Activated CD8-positive, alpha-beta T cell treated with anti-CD3 and anti-CD28 coated beads for 36 hours (primary cell): Measurements from ENCODE around the gene YIPF5. TPM values are rescaled to one million over a fixed set of nuclear protein-coding genes. Genes with fewer than 3 reads are reported as not detected.

ENCODE experiments used
- ATAC-seq: fragments of 200-7000 bp; cut with Tn5 transposase; one replicate; pipeline ENCODE4 v1.10.0; 2021; ENCODE audit warnings: mild to moderate bottlenecking, moderate library complexity
- CTCF ChIA-PET: fragments of 350-600 bp; sonication (Branson Sonifier 250); formaldehyde crosslinking; loops from one replicate; lab custom pipeline; 2021; ENCODE audit warnings: antibody characterized with exemption; lab: Charles Lee
- POLR2A ChIA-PET: fragments of 350-600 bp; sonication (Branson Sonifier 250); formaldehyde crosslinking; loops from one replicate; lab custom pipeline; 2021; ENCODE audit warnings: antibody characterized with exemption; lab: Charles Lee
- DNase-seq: peaks from one replicate; pipeline ENCODE4 v3.0.0-alpha.2; 2020
- H3K27ac Mint-ChIP-seq: one replicate; pipeline ENCODE4 v1.8.0; 2021; ENCODE audit warnings: mild to moderate bottlenecking, mixed read lengths
- H3K27me3 Mint-ChIP-seq: one replicate; pipeline ENCODE4 v1.8.0; 2021; ENCODE audit warnings: mixed read lengths
- H3K36me3 Mint-ChIP-seq: one replicate; pipeline ENCODE4 v1.8.0; 2021; ENCODE audit warnings: low read depth, mixed read lengths
- H3K4me1 Mint-ChIP-seq: one replicate; pipeline ENCODE4 v1.8.0; 2021; ENCODE audit warnings: low read depth, mixed read lengths
- H3K4me3 Mint-ChIP-seq: one replicate; pipeline ENCODE4 v1.8.0; 2021; ENCODE audit warnings: mild to moderate bottlenecking, moderate library complexity, mixed read lengths
- H3K9me3 Mint-ChIP-seq: one replicate; pipeline ENCODE4 v1.8.0; 2021; ENCODE audit warnings: mixed read lengths
- intact Hi-C: fragments of 100-400 bp; cut with micrococcal nuclease; formaldehyde crosslinking; loops from one replicate; pipeline ENCODE4 v1.10.0; 2022
- total RNA-seq, 2 experiments: library from RNA; stranded (reverse); gene quantifications; one replicate each; pipeline ENCODE4 v1.2.3, GENCODE V29; 2021
- TF ChIP-seq, protein P1 (sequence below): fragments of 200-600 bp; IDR thresholded peaks from one replicate; pipeline ENCODE4 v1.8.0; 2022; ENCODE audit warnings: antibody characterized with exemption, mild to moderate bottlenecking

The YIPF5 gene
- total RNA-seq = 10 to 100 TPM; 38.5 to 39.7 TPM

DNA sequence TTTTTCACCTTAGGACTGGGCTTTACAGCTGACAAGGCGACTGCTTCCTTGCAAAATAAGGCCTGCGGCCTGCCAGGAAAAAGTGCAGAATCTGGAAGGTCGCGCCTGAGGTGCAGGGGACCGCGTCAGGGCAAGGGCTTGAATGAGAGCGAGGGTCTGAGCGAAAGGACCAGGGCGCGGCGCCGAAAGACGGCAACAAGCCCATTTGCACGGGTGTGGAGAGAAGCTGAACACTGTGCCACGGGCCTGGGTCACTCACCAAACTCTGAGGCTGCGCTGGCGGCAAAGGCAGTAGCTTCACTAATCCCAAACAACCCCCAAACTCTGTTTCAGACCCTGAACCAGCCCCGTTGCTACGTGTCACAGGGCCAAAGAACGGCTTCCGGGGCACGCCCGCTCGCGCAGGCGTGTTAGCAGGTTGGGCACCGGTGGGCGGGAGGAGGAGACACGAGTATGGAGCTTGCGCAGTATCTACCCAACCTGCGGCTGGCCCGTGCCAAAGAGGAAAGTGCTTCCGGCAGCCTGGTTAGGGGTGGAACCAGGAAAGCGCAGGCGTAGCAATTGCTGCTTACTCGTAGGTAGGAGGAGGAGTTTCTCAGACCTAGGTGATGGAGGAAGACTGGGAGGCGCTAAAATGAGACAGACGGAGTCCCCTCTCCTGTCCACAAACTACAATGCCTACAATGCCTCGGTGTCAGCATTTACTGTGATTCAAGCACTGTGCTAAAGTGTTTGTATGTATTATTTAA is at the start of gene YIPF5, which contains the start of gene KCTD16:
YIPF5 (minus strand) TSS at position 384 of the 749 bp plus-strand sequence. CDS start 704 bp downstream, outside the sequence.
KCTD16 (plus strand) TSS at position 598 of the 749 bp plus-strand sequence.
- peak; percentile 99 for DNase-seq
- H3K36me3 Mint-ChIP-seq = peaks cover 18% of the 10 kb centered on the region
- CTCF ChIA-PET = interaction anchor here (1.2 to 3.8 kb wide), 3 partner anchors 17 to 33 kb away, joined by 3 to 29 read pairs (median 9); no protein-coding TSS in a partner anchor
- intact Hi-C loops = loop anchor here (2.0 kb wide), 1 partner anchor 18 kb away; no protein-coding TSS in a partner anchor
- peak; percentile 99 for ATAC-seq
- peak within 1 kb of the TSS; percentile 88 for H3K4me3 Mint-ChIP-seq
- peaks cover 40% of the 10 kb centered on the region for H3K4me1 Mint-ChIP-seq
- TF ChIP-seq, protein P1, sequence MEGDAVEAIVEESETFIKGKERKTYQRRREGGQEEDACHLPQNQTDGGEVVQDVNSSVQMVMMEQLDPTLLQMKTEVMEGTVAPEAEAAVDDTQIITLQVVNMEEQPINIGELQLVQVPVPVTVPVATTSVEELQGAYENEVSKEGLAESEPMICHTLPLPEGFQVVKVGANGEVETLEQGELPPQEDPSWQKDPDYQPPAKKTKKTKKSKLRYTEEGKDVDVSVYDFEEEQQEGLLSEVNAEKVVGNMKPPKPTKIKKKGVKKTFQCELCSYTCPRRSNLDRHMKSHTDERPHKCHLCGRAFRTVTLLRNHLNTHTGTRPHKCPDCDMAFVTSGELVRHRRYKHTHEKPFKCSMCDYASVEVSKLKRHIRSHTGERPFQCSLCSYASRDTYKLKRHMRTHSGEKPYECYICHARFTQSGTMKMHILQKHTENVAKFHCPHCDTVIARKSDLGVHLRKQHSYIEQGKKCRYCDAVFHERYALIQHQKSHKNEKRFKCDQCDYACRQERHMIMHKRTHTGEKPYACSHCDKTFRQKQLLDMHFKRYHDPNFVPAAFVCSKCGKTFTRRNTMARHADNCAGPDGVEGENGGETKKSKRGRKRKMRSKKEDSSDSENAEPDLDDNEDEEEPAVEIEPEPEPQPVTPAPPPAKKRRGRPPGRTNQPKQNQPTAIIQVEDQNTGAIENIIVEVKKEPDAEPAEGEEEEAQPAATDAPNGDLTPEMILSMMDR = no peak
- H3K27me3 Mint-ChIP-seq = no peaks in the 10 kb centered on the region
- POLR2A ChIA-PET = interaction anchor here (0.9 to 2.5 kb wide), 6 partner anchors 9 to 22 kb away, joined by 3 to 19 read pairs (median 5); no protein-coding TSS in a partner anchor
- H3K27ac Mint-ChIP-seq = peak within 1 kb of the TSS; percentile 79
- H3K9me3 Mint-ChIP-seq = no peaks in the 10 kb centered on the region

DNA sequence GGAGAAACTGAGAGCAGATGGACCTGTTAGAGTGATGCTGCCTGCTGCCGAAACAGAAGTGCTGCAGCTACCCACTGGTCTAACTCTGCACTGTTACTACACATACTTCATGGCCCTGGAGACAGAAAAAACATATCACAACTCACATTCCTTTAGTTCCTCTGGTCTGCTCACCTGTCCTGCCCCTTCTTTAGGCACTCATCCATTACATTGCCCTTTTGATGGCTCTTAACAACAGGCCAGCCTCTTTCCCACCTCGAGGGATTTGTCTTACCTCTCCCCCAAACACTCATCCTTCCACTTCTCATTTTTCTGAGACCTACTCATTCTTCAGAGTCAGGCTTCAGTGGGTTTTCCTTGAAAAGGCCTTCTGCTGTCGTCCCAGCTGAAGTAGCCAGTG is 49.4 kb upstream of the YIPF5 start:
- intact Hi-C loops = no loop called here
- ChIA-PET POLR2A (no interaction called here), CTCF (interaction anchor here (2.0 kb wide), 1 partner anchor 12 kb away, joined by 4 read pairs; no protein-coding TSS in a partner anchor)
- Mint-ChIP-seq H3K4me1 (no peaks in the 10 kb centered on the region), H3K27me3 (peaks cover 12% of the 10 kb centered on the region), H3K27ac (no peak overlapping the region), H3K9me3 (no peaks in the 10 kb centered on the region), H3K4me3 (no peak overlapping the region), H3K36me3 (no peaks in the 10 kb centered on the region)
- DNase-seq = no peak
- TF ChIP-seq, protein P1 = no peak
- no peak for ATAC-seq

DNA sequence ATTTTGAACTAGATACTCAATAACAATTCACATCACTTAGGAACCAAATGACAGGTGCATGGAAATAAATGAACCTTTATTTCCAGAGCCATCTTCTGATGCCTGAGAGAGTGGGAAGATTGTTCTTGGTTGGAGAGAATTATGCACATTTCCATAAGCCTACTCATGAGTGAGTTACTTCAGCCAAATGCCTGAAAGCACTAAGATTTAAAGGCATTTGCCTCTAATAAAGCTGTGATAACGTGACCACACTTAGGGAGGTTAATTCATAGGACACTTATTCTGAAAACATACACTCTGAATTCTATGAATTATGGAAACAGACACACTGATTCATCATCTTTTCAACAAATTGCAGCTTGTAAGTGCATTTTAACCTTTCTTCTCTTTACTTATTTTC is 40.2 kb upstream of the YIPF5 start:
- CTCF ChIA-PET = no interaction called here
- no peaks in the 10 kb centered on the region for H3K4me1 Mint-ChIP-seq
- H3K27ac Mint-ChIP-seq = no peak overlapping the region
- no peak overlapping the region for H3K4me3 Mint-ChIP-seq
- DNase-seq = no peak
- TF ChIP-seq, protein P1 = no peak
- no peaks in the 10 kb centered on the region for H3K9me3 Mint-ChIP-seq
- POLR2A ChIA-PET = no interaction called here
- intact Hi-C loops = no loop called here
- H3K36me3 Mint-ChIP-seq = no peaks in the 10 kb centered on the region
- H3K27me3 Mint-ChIP-seq = peaks cover 31% of the 10 kb centered on the region
- ATAC-seq = no peak

DNA sequence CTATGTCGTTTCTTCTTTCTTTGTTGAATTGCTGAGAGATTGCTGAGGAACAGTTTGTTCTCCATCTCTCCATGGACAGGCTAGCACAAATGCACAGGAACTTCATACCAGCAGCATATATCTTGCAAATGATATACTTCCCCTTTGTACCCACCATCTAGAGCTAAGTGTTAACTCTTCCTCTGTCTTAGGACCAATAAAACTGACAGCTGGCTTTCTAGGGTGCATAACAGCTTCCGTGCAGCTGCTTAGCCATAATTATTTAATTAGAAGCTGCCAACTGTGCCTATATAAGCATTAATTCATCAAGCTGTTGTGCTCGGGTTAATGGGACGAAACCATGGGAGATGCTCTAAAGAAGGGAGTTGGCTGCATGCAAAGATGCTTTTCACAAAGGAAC is 38.9 kb upstream of the YIPF5 start:
- Mint-ChIP-seq H3K36me3 (no peaks in the 10 kb centered on the region), H3K4me3 (no peak overlapping the region), H3K27ac (no peak overlapping the region), H3K27me3 (peaks cover 40% of the 10 kb centered on the region), H3K9me3 (no peaks in the 10 kb centered on the region), H3K4me1 (peaks cover 2% of the 10 kb centered on the region)
- ATAC-seq (no peak), DNase-seq (no peak)
- TF ChIP-seq, protein P1 = no peak
- intact Hi-C loops = loop anchor here (10.0 kb wide), 2 partner anchors 1025 to 1615 kb away; no protein-coding TSS in a partner anchor
- ChIA-PET CTCF (no interaction called here), POLR2A (no interaction called here)
